ENCODE data around the gene RNPC3. TPM values are rescaled to one million over a fixed set of nuclear protein-coding genes. Genes with fewer than 3 reads are reported as not detected.

Gene RNPC3
- total and polyA plus RNA-seq, 2 of the 8 experiments (the other 6 are each of a cell fraction or from before 2014, with no cell fraction given): 10.9 to 12.8 TPM

GRCh38 chr1:103477101-103477500, 48.4 kb upstream of the RNPC3 start:
- Histone ChIP-seq H2BK15ac (ENCODE audit: low read length) (no peak overlapping the region), H3K14ac (ENCODE audit: insufficient read length) (no peak overlapping the region), H4K8ac (ENCODE audit: extremely low read depth, insufficient read depth, low read length) (no peak overlapping the region), H3K9ac (replicated peaks in 1 of 4; ENCODE audit: extremely low read depth in 1 of 4, low read depth in 3 of 4, low read length in 3 of 4) (no peak overlapping the region), H4K5ac (ENCODE audit: insufficient read length, low read depth, low read length) (no peak overlapping the region), H4K20me1 (replicated peaks in 1 of 2; ENCODE audit: control insufficient read depth in 1 of 2, insufficient read depth in 2 of 2, low read length in 2 of 2) (peaks cover 0 to 2% of the 10 kb centered on the region in 2 experiments), H3K27me3 (replicated peaks in 1 of 4; ENCODE audit: control insufficient read depth in 3 of 4, extremely low read depth in 1 of 4, insufficient read depth in 3 of 4, low read length in 3 of 4) (no peaks in the 10 kb centered on the region), H3K4me1 (replicated peaks in 1 of 4; ENCODE audit: control insufficient read depth in 3 of 4, insufficient read depth in 4 of 4, low read length in 3 of 4) (no peaks in the 10 kb centered on the region), H2AK5ac (ENCODE audit: low read depth, low read length) (no peak overlapping the region), H2BK20ac (ENCODE audit: low read length) (no peak overlapping the region), H3K23me2 (ENCODE audit: low read depth, low read length) (no peaks in the 10 kb centered on the region), H2BK120ac (replicated peaks; ENCODE audit: low read depth, low read length) (no peak overlapping the region), H3K79me2 (ENCODE audit: control insufficient read depth in 1 of 2, insufficient read depth in 2 of 2, low read length in 2 of 2) (no peaks in the 10 kb centered on the region), H2BK5ac (ENCODE audit: low read depth, low read length) (no peak overlapping the region), H3K79me1 (ENCODE audit: low read depth, low read length) (no peaks in the 10 kb centered on the region), H3K4me2 (ENCODE audit: insufficient read depth in 1 of 2, low read depth in 2 of 2, low read length in 2 of 2) (no peak overlapping the region), H3K27ac (ENCODE audit: low read depth, low read length) (no peak overlapping the region), H3K9me3 (ENCODE audit: insufficient read depth in 2 of 2, low read depth in 1 of 2, low read length in 1 of 2) (no peaks in the 10 kb centered on the region), H2AFZ (ENCODE audit: low read length) (no peak overlapping the region), H4K91ac (replicated peaks; ENCODE audit: insufficient read length, low read length) (no peak overlapping the region), H2BK12ac (ENCODE audit: low read depth, low read length) (no peak overlapping the region), H3K36me3 (ENCODE audit: control insufficient read depth in 2 of 4, insufficient read depth in 4 of 4, low read length in 3 of 4) (no peaks in the 10 kb centered on the region), H3K4ac (replicated peaks; ENCODE audit: insufficient read length, low read depth, low read length) (no peak overlapping the region), H3K56ac (replicated peaks; ENCODE audit: insufficient read length, low read depth, low read length) (no peak overlapping the region), H3K4me3 (ENCODE audit: extremely low read depth in 1 of 4, insufficient read depth in 2 of 4, low read depth in 3 of 4, low read length in 4 of 4) (no peak overlapping the region), H3K23ac (ENCODE audit: insufficient read length) (no peak overlapping the region), H3K18ac (ENCODE audit: extremely low read depth, low read length) (no peak overlapping the region)
- ChIA-PET POLR2A (ENCODE audit: partially characterized antibody) (no interaction called here), CTCF (ENCODE audit: partially characterized antibody) (interaction anchor here (0.9 to 2.0 kb wide), 3 partner anchors 16 to 371 kb away, joined by 3 to 8 read pairs (median 5); no protein-coding TSS in a partner anchor)
- no peak for FAIRE-seq
- no peak for DNase-seq (ENCODE audit: low read depth in 1 of 2, low spot score in 2 of 2)
- TF ChIP-seq TAF7 (optimal IDR thresholded peaks at IDR 0.05; ENCODE audit: borderline replicate concordance, low read depth, low read length) (no peak), SIRT6 (IDR thresholded peaks at IDR 0.05; ENCODE audit: low read length) (no peak), POU5F1 (IDR thresholded peaks at IDR 0.05; ENCODE audit: low read depth, low read length) (no peak)

Data from H1 (cell line).